Natural killer cell treated with Interleukin-12 subunit alpha and Interleukin-12 subunit beta and Interleukin-15 and Interleukin-18, amount 100 ng/mL, for 72 hours (primary cell): ENCODE data around the gene IFT81. TPM values are rescaled to one million over a fixed set of nuclear protein-coding genes. Genes with fewer than 3 reads are reported as not detected.
"Not testable (repeated sequence)": the region's sequence is repeated elsewhere in the genome, so short reads cannot be mapped to it uniquely, and the experiment has no call there.

Source experiments
- ATAC-seq, 2 donors: fragments of 150-1000 bp; cut with Tn5 transposase in 1 of 2; sonication (Bioruptor Pico), chemical (Tn5 transposase) in 1 of 2; 2 replicates each; pipeline ENCODE4 v1.10.0; 2021
- DNase-seq: peaks from one replicate; pipeline ENCODE4 v3.0.0; 2022; ENCODE audit warnings: low spot score
- H3K27ac Mint-ChIP-seq, 2 donors: 1 replicate in 1 of 2; 2 replicates in 1 of 2; pipeline ENCODE4 v1.8.0; 2022; ENCODE audit warnings: mixed read lengths in 2 of 2, mild to moderate bottlenecking in 1 of 2, moderate library complexity in 1 of 2
- H3K27me3 Mint-ChIP-seq, 2 donors: 1 replicate in 1 of 2; 2 replicates in 1 of 2; pipeline ENCODE4 v1.8.0; 2022; ENCODE audit warnings: mixed read lengths in 2 of 2
- H3K36me3 Mint-ChIP-seq: one replicate; pipeline ENCODE4 v1.8.0; 2022; ENCODE audit warnings: mixed read lengths
- H3K4me1 Mint-ChIP-seq, 2 donors: 1 replicate in 1 of 2; 2 replicates in 1 of 2; pipeline ENCODE4 v1.8.0; 2022; ENCODE audit warnings: low read depth in 2 of 2, mixed read lengths in 2 of 2, mild to moderate bottlenecking in 1 of 2
- H3K4me3 Mint-ChIP-seq: one replicate; pipeline ENCODE4 v1.8.0; 2022; ENCODE audit warnings: mixed read lengths
- H3K9me3 Mint-ChIP-seq: 2 replicates; pipeline ENCODE4 v1.8.0; 2022; ENCODE audit warnings: mixed read lengths
- total RNA-seq, 2 donors: library from RNA; stranded (reverse); gene quantifications; one replicate each; pipeline ENCODE4 v1.2.3, GENCODE V29; 2022

Gene IFT81
- total RNA-seq, 2 donors from 2014 or later, result 2.3 to 3.5 TPM

DNA sequence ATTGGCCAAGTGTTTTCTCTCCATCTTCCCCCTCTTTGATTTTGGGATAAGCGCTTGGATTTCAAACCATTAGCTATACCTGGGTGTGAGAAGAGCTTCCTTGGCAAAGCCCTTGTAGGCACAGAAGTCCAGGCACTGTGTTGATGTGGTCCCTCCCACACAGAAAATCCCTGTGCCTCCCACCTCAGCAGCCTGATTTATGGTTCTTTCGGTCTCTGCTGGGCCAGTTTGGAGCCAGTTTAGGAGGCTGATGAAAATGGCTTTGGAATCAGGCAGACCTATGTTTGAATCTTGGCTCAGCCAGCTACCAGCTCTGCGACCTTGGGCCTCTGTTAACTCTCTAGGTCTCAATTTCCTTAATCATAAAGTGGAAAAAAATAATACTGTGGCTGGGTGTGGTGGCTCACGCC lies 9.6 kb upstream of the IFT81 start:
- Mint-ChIP-seq H3K4me1 (no peaks in the 10 kb centered on the region), H3K9me3 (no peaks in the 10 kb centered on the region), H3K4me3 (no peak overlapping the region), H3K27ac (no peak overlapping the region), H3K36me3 (no peaks in the 10 kb centered on the region), H3K27me3 (peaks cover 7 to 12% of the 10 kb centered on the region in 2 donors)
- DNase-seq (no peak), ATAC-seq (no peak)

DNA sequence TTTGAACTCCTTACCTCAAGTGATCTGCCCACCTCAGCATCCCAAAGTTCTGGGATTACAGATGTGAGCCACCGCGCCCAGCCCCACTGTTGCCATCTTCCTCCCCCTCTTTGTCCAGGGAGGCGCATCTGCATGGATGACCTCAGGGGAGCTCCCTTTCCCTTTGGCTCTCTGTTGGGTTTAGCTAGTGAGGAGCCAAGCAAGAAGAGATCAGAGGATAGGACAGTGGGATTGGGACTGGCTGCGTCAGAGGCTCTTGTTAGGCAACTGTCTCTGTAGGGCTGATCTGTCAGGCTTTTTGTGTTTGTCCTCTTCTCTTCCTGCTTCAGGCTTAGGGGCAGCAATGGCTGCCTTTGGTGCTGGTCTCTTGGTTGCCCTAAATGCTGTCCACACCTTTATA lies 8.5 kb upstream of the IFT81 start:
- Mint-ChIP-seq H3K4me3 (no peak overlapping the region), H3K36me3 (no peaks in the 10 kb centered on the region), H3K4me1 (no peaks in the 10 kb centered on the region), H3K9me3 (no peaks in the 10 kb centered on the region), H3K27ac (no peak overlapping the region), H3K27me3 (peaks cover 12 to 21% of the 10 kb centered on the region in 2 donors)
- DNase-seq (no peak), ATAC-seq (no peak)

DNA sequence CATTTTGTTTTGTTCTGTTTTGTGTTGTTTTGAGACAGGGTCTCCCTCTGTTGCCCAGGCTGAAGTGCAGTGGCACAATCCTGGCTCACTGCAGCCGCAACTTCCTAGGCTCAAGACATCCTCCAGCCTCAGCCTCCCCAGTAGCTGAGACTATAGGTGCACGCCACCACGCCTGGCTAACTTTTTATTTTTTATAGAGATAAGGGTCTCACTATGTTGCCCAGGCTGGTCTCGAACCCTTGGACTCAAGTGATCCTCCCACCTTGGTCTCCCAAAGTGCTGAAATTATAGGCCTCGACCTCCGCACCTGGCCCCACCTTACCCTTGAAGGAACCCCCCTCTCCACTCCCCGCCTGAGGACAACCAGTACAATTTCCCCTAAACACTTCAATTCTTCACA lies 7.5 kb upstream of the IFT81 start:
- H3K27me3 Mint-ChIP-seq, result peaks cover 16 to 28% of the 10 kb centered on the region in 2 donors
- H3K27ac Mint-ChIP-seq, result no peak overlapping the region
- H3K4me3 Mint-ChIP-seq, result no peak overlapping the region
- ATAC-seq (no peak), DNase-seq (no peak)
- H3K4me1 Mint-ChIP-seq, result no peaks in the 10 kb centered on the region
- no peaks in the 10 kb centered on the region for H3K36me3 Mint-ChIP-seq
- H3K9me3 Mint-ChIP-seq, result no peaks in the 10 kb centered on the region

DNA sequence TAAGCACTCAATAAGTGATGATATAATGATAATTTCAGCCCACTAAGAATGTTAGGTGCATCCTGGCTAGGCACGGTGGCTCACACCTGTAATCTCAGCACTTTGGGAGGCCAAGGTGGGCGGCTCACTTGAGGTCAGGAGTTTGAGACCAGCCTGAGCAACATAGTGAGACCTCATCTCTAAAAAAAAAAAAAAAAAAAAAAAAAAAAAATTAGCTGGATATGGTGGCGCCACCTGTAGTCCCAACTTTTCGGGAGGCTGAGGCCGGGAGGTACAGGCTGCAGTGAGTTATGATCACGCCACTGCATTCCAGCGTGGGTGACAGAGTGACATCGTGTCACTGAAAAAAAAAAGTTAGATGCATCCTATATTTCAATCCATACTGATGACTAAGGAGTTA lies 6.9 kb upstream of the IFT81 start:
- not testable (repeated sequence) for H3K4me1 Mint-ChIP-seq, H3K4me3 Mint-ChIP-seq, DNase-seq, H3K36me3 Mint-ChIP-seq, H3K9me3 Mint-ChIP-seq, ATAC-seq, H3K27ac Mint-ChIP-seq
- H3K27me3 Mint-ChIP-seq, result peaks cover 16 to 28% of the 10 kb centered on the region in 2 donors

DNA sequence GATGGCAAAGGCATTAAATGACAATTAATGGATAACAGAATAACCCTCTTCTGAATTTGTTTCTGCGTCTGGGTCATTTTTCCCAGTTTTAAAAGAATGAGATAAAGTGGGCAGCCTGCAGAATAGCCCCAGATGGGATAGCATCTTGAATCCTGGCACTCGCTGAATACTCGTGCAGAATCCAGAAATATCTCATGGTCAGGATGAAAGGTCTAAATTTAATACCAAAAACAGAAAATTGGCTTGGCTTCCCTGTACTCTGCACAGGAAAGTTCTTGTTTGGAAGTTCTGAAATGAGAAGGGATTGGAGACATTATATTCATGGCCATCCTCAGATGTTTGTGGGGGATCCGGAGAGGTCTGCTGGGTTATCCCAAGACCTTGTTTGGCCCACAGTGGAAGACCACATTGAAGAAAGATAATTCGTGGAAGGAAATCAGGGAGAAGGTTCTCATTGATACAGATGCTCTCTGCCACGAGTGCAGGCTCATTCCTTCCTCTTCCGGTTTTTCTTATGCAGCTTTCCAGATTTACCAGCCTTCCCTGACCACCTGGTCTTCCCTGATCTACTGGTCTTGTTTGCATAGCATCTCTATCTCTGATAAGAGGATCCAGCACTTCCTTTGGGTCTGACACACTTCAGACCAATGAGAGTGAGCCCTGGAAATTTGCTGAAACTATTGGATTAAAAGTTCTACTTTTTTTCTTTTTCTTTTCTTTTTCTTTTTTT lies 6.0 kb upstream of the IFT81 start:
- H3K4me1 Mint-ChIP-seq, result peaks cover 0 to 2% of the 10 kb centered on the region in 2 donors
- no peaks in the 10 kb centered on the region for H3K36me3 Mint-ChIP-seq
- H3K4me3 Mint-ChIP-seq, result no peak overlapping the region
- DNase-seq, result no peak
- no peak overlapping the region for H3K27ac Mint-ChIP-seq
- ATAC-seq, result no peak
- no peaks in the 10 kb centered on the region for H3K9me3 Mint-ChIP-seq
- peaks cover 16 to 28% of the 10 kb centered on the region in 2 donors for H3K27me3 Mint-ChIP-seq

DNA sequence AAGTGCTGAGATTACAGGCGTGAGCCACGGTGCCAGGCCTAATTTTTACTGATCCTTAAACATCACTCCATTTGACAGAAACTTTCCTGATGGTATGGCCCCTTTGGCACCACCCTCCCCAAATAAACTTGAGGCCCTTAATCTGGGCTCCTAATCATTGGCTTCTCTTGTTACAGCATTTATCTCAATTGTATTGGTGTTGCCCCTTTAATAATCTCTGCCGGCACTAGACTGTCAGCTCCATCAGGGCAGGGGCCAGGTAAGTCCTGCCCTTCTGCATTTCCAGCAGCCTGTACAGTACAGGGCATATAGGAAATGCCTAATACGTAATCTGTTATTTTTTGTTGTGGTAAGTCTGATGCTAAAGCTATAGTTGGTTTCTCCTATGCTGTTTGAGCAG lies 1.2 kb upstream of the IFT81 start:
- peaks cover 0 to 5% of the 10 kb centered on the region in 2 donors for H3K4me1 Mint-ChIP-seq
- H3K4me3 Mint-ChIP-seq, result no peak overlapping the region

DNA sequence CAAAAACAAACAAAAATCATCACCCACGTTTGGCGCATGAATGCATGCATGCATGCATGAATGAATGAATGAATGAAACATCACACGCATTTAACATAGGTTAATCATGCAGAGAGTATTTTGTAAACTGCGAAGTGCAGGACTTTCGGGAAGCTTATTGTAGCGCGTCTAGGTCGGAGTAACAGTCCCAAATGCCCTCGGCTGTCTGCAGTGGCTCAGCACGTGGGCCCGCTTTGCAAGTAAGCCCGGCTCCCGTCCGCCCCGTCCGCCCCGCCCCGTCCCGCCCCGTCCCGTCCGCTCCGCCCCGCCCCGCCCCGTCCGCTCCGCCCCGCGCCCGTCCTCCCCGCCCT lies 263 bp upstream of the IFT81 start:
- H3K27ac Mint-ChIP-seq, result peak overlapping the region in 1 of 2 donors; percentile 48
- DNase-seq (no peak), ATAC-seq (no peak)
- peak overlapping the region; percentile 84 for H3K4me3 Mint-ChIP-seq
- no peaks in the 10 kb centered on the region for H3K36me3 Mint-ChIP-seq
- H3K27me3 Mint-ChIP-seq, result peaks cover 15 to 20% of the 10 kb centered on the region in 2 donors
- peaks cover 0 to 5% of the 10 kb centered on the region in 2 donors for H3K4me1 Mint-ChIP-seq
- H3K9me3 Mint-ChIP-seq, result no peaks in the 10 kb centered on the region

More for the DNA sequence above, 1.2 kb upstream of the IFT81 start:
- Mint-ChIP-seq H3K9me3 (no peaks in the 10 kb centered on the region), H3K27me3 (peaks cover 16 to 20% of the 10 kb centered on the region in 2 donors), H3K27ac (no peak overlapping the region), H3K36me3 (no peaks in the 10 kb centered on the region)
- no peak for ATAC-seq
- DNase-seq, result no peak

DNA sequence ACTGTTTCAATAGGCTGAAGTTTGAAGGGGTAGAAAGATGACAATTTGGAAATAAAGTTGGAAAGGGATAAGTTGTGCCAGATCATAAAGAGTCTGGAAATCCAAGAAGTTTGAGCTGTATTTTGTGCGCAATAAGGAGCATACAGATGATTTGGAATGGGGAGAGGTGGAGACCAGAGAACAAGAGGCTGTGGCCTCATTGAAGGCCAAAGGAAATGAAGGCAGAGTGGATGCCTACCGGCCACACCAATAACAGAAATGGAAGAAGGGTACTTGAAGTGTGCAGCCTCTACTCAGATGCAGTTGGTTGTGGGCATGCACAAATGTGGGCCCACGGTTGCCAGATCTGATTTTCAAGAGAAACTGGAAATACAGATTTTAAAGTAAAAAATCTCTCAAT lies 2.4 kb downstream of the IFT81 start:
- Mint-ChIP-seq H3K4me1 (peaks cover 0 to 5% of the 10 kb centered on the region in 2 donors), H3K36me3 (no peaks in the 10 kb centered on the region), H3K27ac (no peak overlapping the region), H3K4me3 (no peak overlapping the region), H3K27me3 (no peaks in the 10 kb centered on the region), H3K9me3 (no peaks in the 10 kb centered on the region)
- ATAC-seq (no peak), DNase-seq (no peak)

DNA sequence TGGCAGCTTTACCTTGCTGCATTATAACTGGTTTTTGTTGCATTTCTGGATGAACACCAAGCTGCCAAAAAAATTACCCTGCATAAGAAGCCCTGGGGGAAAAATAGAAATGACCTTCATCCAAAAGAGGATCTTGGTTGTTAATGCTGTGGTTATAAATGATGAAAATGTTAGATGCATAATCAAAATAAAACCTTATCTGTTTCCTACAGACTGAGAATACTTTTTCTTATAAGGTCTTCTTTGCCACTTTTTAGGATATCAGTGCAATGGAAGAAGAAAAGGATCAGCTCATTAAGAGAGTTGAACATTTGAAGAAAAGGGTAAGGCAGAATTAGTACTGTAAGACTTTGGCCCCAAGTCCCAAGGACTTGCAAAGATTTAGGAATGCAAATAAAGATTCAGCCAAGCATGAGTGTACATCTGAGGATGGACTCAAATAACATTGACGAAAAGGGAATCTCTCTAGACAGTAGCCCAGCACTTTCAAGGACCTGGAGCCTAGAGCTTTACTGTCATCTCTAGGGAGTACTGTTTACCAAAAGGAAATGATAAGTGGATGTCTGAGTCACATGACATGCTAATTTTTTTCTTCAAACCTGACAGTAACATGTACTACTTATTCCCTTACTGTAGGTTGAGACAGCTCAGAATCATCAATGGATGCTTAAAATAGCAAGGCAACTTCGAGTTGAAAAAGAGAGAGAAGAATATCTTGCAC lies 10.7 kb downstream of the IFT81 start:
- Mint-ChIP-seq H3K27ac (no peak overlapping the region), H3K4me3 (no peak overlapping the region), H3K4me1 (peaks cover 0 to 2% of the 10 kb centered on the region in 2 donors), H3K36me3 (no peaks in the 10 kb centered on the region), H3K9me3 (no peaks in the 10 kb centered on the region), H3K27me3 (no peaks in the 10 kb centered on the region)
- no peak for DNase-seq
- ATAC-seq, result no peak

DNA sequence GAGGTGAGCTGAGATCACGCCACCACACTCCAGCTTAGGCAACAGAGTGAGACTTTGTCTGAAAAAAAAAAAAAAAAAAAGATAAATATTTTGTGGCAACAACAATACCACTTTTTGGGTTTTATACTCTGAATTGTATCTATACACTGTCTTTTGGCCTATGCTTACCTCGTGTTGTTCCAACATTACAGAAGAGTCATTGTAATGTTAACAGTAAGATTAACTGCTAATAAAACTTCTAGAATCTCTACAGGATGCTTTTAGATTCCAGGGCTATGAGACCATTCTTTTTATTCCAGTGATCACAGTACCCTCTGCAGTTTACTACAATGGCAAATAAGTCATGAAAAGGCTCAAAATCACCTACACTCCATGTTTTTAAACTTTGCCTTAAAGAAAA lies 11.6 kb downstream of the IFT81 start:
- ATAC-seq, result no peak
- Mint-ChIP-seq H3K27ac (no peak overlapping the region), H3K9me3 (no peaks in the 10 kb centered on the region), H3K36me3 (no peaks in the 10 kb centered on the region), H3K27me3 (no peaks in the 10 kb centered on the region), H3K4me3 (no peak overlapping the region), H3K4me1 (peaks cover 0 to 2% of the 10 kb centered on the region in 2 donors)
- no peak for DNase-seq

DNA sequence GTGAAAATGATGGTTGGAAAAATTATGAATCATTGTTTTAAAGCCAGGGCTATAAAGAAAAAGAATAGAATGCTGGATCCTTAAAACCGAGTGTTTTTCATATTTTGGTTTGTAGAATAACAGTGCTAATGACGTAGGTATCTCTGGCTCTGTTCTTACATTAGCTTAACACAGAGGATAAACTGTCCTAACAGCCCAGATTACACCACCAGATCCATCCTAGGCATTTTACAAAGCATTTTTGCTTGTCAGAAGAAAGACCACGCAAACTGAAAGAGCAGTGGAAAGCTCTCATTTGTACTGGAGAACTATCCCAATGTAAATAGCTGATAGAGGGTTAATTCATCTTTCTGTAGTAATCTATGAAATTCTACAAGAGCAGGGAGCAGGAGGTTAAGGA lies 13.6 kb downstream of the IFT81 start:
- no peak for ATAC-seq
- H3K9me3 Mint-ChIP-seq, result no peaks in the 10 kb centered on the region
- no peak overlapping the region for H3K4me3 Mint-ChIP-seq
- DNase-seq, result no peak
- H3K4me1 Mint-ChIP-seq, result peaks cover 0 to 2% of the 10 kb centered on the region in 2 donors
- no peak overlapping the region for H3K27ac Mint-ChIP-seq
- H3K36me3 Mint-ChIP-seq, result no peaks in the 10 kb centered on the region
- H3K27me3 Mint-ChIP-seq, result no peaks in the 10 kb centered on the region

DNA sequence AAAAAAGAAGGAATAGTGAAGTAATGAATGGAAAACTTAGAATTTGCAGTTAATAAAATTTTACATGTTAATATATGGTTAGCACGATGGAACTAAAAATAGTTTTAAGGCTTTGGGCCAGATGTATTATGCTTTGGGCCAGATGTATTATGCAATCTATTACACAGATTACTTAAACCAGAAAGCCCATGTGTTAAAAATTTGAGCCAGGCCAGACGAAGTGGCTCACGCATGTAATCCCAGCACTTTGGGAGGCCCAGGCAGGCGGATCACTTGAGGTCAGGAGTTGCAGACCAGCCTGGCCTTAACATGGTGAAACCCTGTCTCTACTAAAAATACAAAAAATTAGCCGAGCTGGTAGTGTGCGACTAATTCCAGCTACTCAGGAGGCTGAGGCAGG lies 17.2 kb downstream of the IFT81 start:
- DNase-seq, result no peak
- no peak for ATAC-seq
- no peaks in the 10 kb centered on the region for H3K27me3 Mint-ChIP-seq
- H3K9me3 Mint-ChIP-seq, result no peaks in the 10 kb centered on the region
- H3K4me3 Mint-ChIP-seq, result no peak overlapping the region
- no peaks in the 10 kb centered on the region for H3K4me1 Mint-ChIP-seq
- no peaks in the 10 kb centered on the region for H3K36me3 Mint-ChIP-seq
- H3K27ac Mint-ChIP-seq, result no peak overlapping the region

DNA sequence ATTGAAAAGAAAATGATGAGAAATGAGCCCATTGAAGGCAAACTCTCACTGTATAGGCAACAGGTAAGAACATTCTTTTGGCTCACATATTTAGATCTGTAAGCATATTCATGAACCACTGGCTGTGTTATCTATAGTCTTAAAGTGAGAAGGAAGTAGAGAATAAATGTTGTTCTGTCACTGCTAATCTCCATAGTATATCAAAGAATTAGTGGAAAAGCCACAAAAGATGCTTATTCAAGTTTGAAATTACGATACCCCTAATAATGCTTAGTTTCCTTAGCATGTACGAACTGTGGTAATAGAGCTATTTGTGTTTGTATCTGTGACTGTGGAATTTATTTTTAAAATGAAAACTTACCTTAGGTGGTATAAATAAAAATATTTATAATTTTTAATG lies 22.8 kb downstream of the IFT81 start:
- Mint-ChIP-seq H3K4me1 (peaks cover 12 to 13% of the 10 kb centered on the region in 2 donors), H3K36me3 (no peaks in the 10 kb centered on the region), H3K27ac (no peak overlapping the region), H3K4me3 (no peak overlapping the region), H3K27me3 (no peaks in the 10 kb centered on the region), H3K9me3 (no peaks in the 10 kb centered on the region)
- DNase-seq (no peak), ATAC-seq (no peak)

DNA sequence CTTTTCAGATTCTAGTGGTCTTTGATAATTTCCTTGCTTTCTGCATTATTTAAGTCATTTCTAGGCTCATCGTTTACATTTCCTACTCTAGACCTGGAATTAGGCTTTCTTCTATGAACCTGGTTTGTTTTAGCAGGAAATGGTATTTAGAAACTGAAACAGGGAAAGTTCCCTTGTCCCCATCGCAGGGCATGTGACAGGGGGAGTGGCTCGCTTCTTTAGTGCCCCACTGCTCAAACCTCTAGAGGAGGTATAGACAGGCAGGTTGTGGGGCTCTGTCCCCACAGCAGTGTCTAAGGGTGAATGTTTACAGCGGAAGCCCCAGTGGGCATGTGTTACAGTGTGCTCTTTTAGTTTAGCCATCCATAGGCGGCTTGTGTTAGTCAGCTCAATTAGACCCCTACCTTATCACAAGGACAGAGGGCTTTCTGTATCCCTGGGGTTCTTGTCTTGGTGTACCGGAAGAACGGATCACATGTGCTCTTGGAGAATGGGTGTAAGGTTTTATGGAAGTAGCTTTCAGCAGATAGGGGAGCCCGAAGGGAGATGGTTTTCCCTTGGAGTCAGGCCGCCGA lies 25.0 kb downstream of the IFT81 start:
- no peaks in the 10 kb centered on the region for H3K27me3 Mint-ChIP-seq
- H3K9me3 Mint-ChIP-seq, result no peaks in the 10 kb centered on the region
- ATAC-seq (peak; percentile 79 to 89), DNase-seq (peak; percentile 64)
- H3K4me3 Mint-ChIP-seq, result peak overlapping the region; percentile 57
- H3K4me1 Mint-ChIP-seq, result peaks cover 12 to 13% of the 10 kb centered on the region in 2 donors
- no peaks in the 10 kb centered on the region for H3K36me3 Mint-ChIP-seq
- H3K27ac Mint-ChIP-seq, result peak overlapping the region; percentile 62 to 88
